LNCaP clone FGC (cell line): ENCODE measurements around the gene BEST1.

Experiments used
- DNase-seq: peaks from one replicate; pipeline ENCODE4 v3.0.0-alpha.2; 2011; ENCODE audit warnings: low read depth
- H3K4me3 ChIP-seq: 2 replicates; pipeline ENCODE4 v1.5.1; 2011; ENCODE audit warnings: mild to moderate bottlenecking, low read depth, low read length, control low read depth
- CTCF ChIP-seq: IDR thresholded peaks from 2 replicates; pipeline ENCODE4 v1.5.1; 2012; ENCODE audit warnings: mild to moderate bottlenecking; ENCODE audit not compliant: control insufficient read depth, insufficient read depth; ENCODE audit errors: extremely low read depth

Gene BEST1

GRCh38 chr11:61956191-61957020 is 6.3 kb downstream of the BEST1 start:
- DNase-seq = no peak
- TF ChIP-seq CTCF = no peak
- no peak overlapping the region for H3K4me3 ChIP-seq

GRCh38 chr11:61957021-61957770 is 7.0 kb downstream of the BEST1 start:
- H3K4me3 ChIP-seq = no peak overlapping the region
- TF ChIP-seq CTCF = no peak
- DNase-seq = no peak

GRCh38 chr11:61958590-61958989 is 8.4 kb downstream of the BEST1 start:
- TF ChIP-seq CTCF = no peak
- DNase-seq = no peak
- no peak overlapping the region for H3K4me3 ChIP-seq

DNA sequence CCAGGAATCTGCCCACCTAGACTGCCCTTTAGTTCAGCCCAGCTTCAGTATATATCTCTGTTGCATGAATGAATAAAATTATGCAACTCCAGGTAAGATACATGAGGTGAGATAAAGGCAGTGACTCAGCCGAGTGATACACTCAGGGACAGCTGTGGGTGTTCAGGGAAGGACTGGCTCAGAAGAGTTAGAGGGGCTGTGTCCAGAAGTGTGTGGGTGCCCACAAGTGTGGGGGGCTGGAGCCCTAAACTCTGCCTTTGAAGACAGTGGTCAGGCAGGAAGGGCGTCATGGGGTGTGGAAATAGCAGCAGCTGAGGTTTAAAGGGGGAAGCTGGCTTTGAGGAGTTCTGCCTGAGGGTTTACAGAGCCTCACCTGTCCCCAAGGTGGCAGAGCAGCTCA is 9.0 kb downstream of the BEST1 start:
- no peak for TF ChIP-seq CTCF
- DNase-seq = no peak
- no peak overlapping the region for H3K4me3 ChIP-seq

GRCh38 chr11:61959678-61960077 is 9.5 kb downstream of the BEST1 start:
- TF ChIP-seq CTCF = no peak
- H3K4me3 ChIP-seq = no peak overlapping the region
- no peak for DNase-seq

DNA sequence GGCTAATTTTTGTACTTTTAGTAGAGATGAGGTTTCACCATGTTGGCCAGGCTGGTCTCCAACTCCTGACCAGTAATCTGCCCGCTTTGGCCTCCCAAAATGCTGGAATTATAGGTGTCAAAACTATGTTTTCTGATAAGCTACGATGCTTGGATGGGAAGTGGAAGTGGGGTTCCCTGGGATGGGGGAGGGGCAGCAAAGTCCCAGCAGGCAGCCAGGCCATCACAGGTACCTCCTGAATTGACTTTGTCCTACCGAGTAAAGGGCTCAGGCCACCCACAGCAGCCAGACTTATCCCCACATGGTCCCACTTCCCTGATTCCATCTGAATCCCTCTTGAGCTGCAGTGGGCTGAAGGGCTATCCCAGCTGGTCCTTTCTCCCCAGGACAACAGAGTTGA is 10.4 kb downstream of the BEST1 start:
- H3K4me3 ChIP-seq = no peak overlapping the region
- no peak for DNase-seq
- TF ChIP-seq CTCF = no peak
